BE2C (cell line): ENCODE measurements around the gene ICAM4.
A peak's percentile ranks its signal among the peaks of the same experiment; 100 is the strongest.

Experiments used
- DNase-seq: peaks from one replicate; pipeline ENCODE4 v3.0.0-alpha.2; 2020
- H3K27me3 ChIP-seq: fragments of 250-450 bp; sonication (Bioruptor Pico); 2 replicates; pipeline ENCODE4 v1.5.1; 2020; ENCODE audit warnings: mild to moderate bottlenecking
- H3K36me3 ChIP-seq: fragments of 250-450 bp; sonication (Bioruptor Pico); 2 replicates; pipeline ENCODE4 v1.5.1; 2020; ENCODE audit warnings: mild to moderate bottlenecking
- H3K4me1 ChIP-seq: fragments of 250-450 bp; sonication (Bioruptor Pico); 2 replicates; pipeline ENCODE4 v1.5.1; 2020
- H3K4me3 ChIP-seq: 2 replicates; pipeline ENCODE4 v1.5.1; 2011; ENCODE audit warnings: low read depth, low read length
- H3K9me3 ChIP-seq: fragments of 250-450 bp; sonication (Bioruptor Pico); 2 replicates; pipeline ENCODE4 v1.5.1; 2020
- CTCF ChIP-seq: IDR thresholded peaks from 2 replicates; pipeline ENCODE4 v1.5.1; 2012; ENCODE audit warnings: mild to moderate bottlenecking, low read depth, low read length

The ICAM4 gene

GRCh38 chr19:10283301-10284064, 3.3 kb upstream of the ICAM4 start:
- Histone ChIP-seq H3K4me3 (no peak overlapping the region), H3K27me3 (peaks cover 13% of the 10 kb centered on the region), H3K4me1 (no peaks in the 10 kb centered on the region), H3K36me3 (no peaks in the 10 kb centered on the region), H3K9me3 (no peaks in the 10 kb centered on the region)
- TF ChIP-seq CTCF, result no peak
- no peak for DNase-seq

DNA sequence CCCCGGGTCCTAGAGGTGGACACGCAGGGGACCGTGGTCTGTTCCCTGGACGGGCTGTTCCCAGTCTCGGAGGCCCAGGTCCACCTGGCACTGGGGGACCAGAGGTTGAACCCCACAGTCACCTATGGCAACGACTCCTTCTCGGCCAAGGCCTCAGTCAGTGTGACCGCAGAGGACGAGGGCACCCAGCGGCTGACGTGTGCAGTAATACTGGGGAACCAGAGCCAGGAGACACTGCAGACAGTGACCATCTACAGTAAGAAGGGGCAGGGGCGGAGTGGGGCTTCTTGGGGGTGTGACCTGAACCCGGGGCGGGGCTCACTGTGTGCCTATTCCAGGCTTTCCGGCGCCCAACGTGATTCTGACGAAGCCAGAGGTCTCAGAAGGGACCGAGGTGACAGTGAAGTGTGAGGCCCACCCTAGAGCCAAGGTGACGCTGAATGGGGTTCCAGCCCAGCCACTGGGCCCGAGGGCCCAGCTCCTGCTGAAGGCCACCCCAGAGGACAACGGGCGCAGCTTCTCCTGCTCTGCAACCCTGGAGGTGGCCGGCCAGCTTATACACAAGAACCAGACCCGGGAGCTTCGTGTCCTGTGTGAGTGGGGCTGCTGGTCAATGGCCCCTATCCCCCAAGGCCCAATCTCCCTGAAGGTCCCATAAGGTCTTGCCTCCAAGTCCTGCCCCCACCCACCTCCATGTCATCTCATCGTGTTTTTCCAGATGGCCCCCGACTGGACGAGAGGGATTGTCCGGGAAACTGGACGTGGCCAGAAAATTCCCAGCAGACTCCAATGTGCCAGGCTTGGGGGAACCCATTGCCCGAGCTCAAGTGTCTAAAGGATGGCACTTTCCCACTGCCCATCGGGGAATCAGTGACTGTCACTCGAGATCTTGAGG, 2.4 kb upstream of the ICAM4 start:
- H3K9me3 ChIP-seq, result no peaks in the 10 kb centered on the region
- no peaks in the 10 kb centered on the region for H3K4me1 ChIP-seq
- H3K36me3 ChIP-seq, result no peaks in the 10 kb centered on the region
- no peak for DNase-seq
- peaks cover 19% of the 10 kb centered on the region for H3K27me3 ChIP-seq
- H3K4me3 ChIP-seq, result no peak overlapping the region
- TF ChIP-seq CTCF, result no peak

DNA sequence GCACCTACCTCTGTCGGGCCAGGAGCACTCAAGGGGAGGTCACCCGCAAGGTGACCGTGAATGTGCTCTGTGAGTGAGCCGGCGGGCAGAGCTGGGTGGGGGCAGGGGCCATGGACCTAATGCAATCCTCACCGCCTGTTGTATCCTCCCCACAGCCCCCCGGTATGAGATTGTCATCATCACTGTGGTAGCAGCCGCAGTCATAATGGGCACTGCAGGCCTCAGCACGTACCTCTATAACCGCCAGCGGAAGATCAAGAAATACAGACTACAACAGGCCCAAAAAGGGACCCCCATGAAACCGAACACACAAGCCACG, 1.8 kb upstream of the ICAM4 start:
- Histone ChIP-seq H3K27me3 (peaks cover 25% of the 10 kb centered on the region), H3K4me1 (no peaks in the 10 kb centered on the region), H3K4me3 (no peak overlapping the region), H3K9me3 (no peaks in the 10 kb centered on the region), H3K36me3 (no peaks in the 10 kb centered on the region)
- no peak for DNase-seq
- TF ChIP-seq CTCF, result no peak

GRCh38 chr19:10285393-10285792, 1.4 kb upstream of the ICAM4 start:
- no peak overlapping the region for H3K4me3 ChIP-seq
- DNase-seq, result no peak
- H3K4me1 ChIP-seq, result no peaks in the 10 kb centered on the region
- H3K9me3 ChIP-seq, result no peaks in the 10 kb centered on the region
- H3K36me3 ChIP-seq, result no peaks in the 10 kb centered on the region
- no peak for TF ChIP-seq CTCF
- peaks cover 29% of the 10 kb centered on the region for H3K27me3 ChIP-seq

DNA sequence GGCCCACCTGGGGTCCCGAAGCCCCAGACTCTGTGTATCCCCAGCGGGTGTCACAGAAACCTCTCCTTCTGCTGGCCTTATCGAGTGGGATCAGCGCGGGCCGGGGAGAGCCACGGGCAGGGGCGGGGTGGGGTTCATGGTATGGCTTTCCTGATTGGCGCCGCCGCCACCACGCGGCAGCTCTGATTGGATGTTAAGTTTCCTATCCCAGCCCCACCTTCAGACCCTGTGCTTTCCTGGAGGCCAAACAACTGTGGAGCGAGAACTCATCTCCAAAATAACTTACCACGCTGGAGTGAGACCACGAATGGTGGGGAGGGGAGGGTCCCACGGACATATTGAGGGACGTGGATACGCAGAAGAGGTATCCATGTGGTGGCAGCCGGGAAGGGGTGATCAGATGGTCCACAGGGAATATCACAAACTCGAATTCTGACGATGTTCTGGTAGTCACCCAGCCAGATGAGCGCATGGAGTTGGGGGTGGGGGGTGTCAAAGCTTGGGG, 2.0 kb downstream of the ICAM4 start:
- TF ChIP-seq CTCF, result no peak
- Histone ChIP-seq H3K27me3 (peaks cover 63% of the 10 kb centered on the region), H3K36me3 (no peaks in the 10 kb centered on the region), H3K9me3 (no peaks in the 10 kb centered on the region; the same call in 1 of the 2 replicates), H3K4me1 (no peaks in the 10 kb centered on the region), H3K4me3 (no peak overlapping the region)
- peak; percentile 48 for DNase-seq
